CD4-positive, alpha-beta T cell treated with Interleukin-6 for 4 hours (primary cell): ENCODE data around the gene SHISA7.

Experiments used
- DNase-seq: peaks from one replicate; pipeline ENCODE4 v3.0.0-alpha.2; 2020; ENCODE audit warnings: mixed read lengths

The SHISA7 gene

DNA sequence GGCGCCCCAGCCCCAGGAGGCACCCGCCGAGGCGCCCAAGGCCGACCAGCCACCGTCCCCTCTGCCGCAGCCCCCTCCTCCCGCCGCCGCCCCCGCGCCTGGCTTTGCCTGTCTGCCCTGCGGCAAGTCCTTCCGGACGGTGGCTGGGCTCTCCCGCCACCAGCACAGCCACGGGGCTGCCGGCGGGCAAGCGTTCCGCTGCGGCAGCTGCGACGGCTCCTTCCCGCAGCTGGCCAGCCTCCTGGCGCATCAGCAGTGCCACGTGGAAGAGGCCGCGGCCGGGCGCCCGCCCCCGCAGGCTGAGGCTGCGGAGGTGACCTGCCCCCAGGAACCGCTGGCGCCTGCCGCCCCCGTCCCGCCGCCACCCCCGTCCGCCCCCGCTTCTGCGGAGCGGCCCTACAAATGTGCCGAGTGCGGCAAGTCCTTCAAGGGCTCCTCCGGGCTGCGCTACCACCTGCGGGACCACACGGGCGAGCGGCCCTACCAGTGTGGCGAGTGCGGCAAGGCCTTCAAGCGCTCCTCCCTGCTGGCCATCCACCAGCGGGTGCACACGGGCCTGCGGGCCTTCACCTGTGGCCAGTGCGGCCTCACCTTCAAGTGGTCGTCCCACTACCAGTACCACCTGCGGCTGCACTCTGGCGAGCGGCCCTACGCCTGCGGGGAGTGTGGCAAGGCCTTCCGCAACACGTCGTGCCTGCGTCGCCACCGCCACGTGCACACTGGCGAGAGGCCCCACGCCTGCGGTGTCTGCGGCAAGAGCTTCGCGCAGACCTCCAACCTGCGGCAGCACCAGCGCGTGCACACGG, 39.3 kb upstream of the SHISA7 start:
- no peak for DNase-seq

GRCh38 chr19:55481794-55482155, 38.7 kb upstream of the SHISA7 start:
- no peak for DNase-seq

DNA sequence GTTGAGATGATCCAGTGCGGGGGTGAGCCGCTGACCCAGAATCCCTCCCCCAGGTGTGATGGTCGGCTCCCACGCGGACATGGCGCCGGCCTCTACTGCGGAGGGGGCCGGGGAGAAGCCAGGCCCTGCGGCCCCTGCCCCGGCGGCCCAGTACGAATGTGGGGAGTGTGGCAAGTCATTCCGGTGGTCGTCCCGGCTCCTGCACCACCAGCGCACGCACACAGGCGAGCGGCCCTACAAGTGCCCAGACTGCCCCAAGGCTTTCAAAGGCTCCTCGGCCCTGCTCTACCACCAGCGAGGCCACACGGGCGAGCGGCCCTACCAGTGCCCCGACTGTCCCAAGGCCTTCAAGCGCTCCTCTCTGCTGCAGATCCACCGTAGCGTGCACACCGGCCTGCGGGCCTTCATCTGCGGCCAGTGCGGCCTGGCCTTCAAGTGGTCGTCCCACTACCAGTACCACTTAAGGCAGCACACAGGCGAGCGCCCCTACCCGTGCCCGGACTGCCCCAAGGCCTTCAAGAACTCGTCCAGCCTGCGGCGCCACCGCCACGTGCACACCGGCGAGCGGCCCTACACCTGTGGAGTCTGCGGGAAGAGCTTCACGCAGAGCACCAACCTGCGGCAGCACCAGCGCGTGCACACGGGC, 38.2 kb upstream of the SHISA7 start:
- no peak for DNase-seq

GRCh38 chr19:55479451-55480230, 36.5 kb upstream of the SHISA7 start:
- no peak for DNase-seq

GRCh38 chr19:55479045-55479444, 35.9 kb upstream of the SHISA7 start:
- DNase-seq: no peak

GRCh38 chr19:55478364-55478763, 35.3 kb upstream of the SHISA7 start:
- no peak for DNase-seq

DNA sequence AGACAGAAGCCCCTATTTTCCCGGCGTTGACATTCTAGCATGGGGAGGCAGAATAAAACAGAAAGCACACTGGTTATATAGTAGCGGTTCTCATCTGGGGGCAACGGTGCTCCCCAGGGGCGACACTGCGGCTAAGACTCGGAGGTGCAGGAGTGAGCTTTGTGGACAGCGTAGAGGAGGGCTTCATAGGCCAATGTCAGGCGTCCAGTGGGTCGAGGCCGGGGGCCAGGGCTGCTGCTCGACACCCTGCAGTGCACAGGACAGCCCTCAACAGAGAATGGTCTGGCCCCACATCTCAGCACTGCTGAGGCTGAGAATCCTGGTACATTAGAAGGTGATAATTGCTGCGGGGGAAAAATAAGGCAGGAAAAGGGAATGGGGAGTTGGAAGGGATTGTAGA, 34.8 kb upstream of the SHISA7 start:
- DNase-seq: no peak

- peak; percentile 99 for DNase-seq
Measured at GRCh38 chr19:55476100-55476775, 33.1 kb upstream of the SHISA7 start, which contains the start of gene ZNF628. ZNF628 (plus strand) TSS chr19:55476617; CDS start chr19:55479911, 3,294 bp downstream.

GRCh38 chr19:55474269-55475265, 31.5 kb upstream of the SHISA7 start:
- DNase-seq: no peak

- DNase-seq: no peak
Measured at GRCh38 chr19:55473225-55474012, 30.3 kb upstream of the SHISA7 start.

GRCh38 chr19:55472463-55472862, 29.4 kb upstream of the SHISA7 start:
- DNase-seq: no peak

DNA sequence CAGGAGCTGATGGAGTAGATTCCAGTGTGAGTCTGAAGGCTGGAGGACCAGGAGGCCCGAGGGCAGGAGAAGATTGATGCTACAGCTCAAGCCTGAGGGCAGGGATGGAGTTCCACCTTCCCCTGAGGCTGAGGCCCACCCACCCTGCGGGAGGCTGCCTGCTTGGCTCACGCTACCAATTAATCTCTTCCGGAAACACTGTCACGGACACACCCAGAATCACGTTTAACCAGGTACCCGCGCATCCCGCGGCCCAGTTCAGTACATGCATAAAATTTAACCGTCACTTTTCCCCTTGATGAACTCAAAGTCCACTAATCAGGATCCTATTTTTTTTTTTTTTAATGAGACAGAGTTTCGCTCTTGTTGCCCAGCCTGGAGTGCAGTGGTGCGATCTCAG, 28.2 kb upstream of the SHISA7 start:
- no peak for DNase-seq

DNA sequence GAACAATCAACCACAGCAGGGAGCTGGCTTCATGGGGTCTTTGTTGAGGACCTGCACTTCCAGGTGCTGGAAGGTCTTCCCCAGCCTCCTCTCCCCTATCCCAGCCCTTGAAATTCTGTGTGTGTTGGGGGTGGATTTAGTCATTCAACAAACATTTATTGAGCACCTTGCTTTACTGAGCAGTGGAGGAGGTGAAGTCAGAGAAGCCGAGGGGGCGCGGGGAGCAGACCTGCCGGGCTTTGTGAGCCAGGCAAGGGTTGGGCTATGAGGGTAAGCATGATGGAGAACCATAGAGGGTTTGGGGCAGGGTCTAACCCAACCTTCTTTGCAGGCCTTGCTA, 24.9 kb upstream of the SHISA7 start:
- DNase-seq: no peak

GRCh38 chr19:55467236-55468053, 24.3 kb upstream of the SHISA7 start:
- peak; percentile 75 for DNase-seq

GRCh38 chr19:55466241-55466614, 23.1 kb upstream of the SHISA7 start:
- DNase-seq: no peak

DNA sequence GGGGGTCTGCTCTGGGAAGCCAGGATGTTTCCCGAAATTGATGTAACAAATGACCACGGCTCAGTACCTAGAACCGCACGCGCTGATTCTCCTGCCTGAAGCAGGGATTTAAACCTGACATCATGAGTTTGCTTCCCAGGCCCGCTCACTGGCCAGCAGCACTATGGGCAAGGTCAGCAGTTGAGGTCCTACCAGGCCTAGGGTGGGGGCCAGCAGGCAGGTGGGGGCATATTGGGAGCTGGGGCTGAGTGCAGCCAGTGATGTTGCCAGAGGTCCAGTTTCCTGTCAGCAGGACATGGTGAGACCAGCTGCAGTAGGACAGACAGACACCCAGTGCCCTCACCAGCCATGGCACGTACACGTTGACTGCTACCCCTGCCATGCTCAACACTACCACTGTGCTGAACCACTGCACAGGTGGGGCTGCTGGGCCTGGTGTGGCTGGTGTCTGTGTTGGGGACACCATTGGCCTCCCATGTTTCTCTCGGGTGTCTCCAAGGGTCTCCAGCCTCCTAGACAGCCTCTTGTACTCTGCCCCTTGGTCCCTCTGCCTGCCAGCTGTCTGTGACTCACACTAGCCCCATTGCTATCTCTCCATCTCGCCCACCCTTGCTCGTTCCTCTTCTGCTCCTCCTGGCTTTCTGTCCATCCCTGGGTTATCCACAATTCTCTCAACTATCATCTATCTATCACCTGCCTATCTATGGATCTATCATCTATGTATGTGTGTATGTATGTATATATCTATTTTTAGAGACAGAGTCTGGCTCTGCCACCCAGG, 22.6 kb upstream of the SHISA7 start:
- DNase-seq: no peak

DNA sequence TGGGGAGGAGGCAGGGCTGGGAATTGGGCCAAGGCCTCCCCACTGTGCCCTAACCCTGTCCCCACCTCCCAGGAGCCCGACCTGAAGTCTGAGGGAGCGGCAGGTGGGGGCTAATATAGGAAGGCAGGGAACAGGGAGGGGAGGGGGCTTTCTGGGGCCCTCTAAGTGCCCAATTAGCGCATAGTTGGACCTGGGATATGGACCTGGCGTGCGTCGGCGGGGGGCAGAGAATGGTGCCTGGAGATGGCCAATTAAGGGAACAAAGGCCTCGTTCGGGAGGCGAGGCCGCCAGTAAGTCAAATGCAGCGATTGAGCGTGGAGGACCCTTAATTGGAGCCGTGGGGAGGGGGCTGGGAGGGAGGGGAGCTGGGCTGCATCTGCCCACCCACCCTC, 21.6 kb upstream of the SHISA7 start, which contains the start of gene C19orf85:
Gene C19orf85 (minus strand): TSS at position 90 of the 393 bp plus-strand sequence. CDS start 197 bp downstream, outside the sequence.
- no peak for DNase-seq

GRCh38 chr19:55464039-55464661, 21.1 kb upstream of the SHISA7 start:
- no peak for DNase-seq

GRCh38 chr19:55463583-55464031, 20.5 kb upstream of the SHISA7 start:
- no peak for DNase-seq
